HUDEP-2 (cell line): ENCODE measurements around the gene AHDC1.
A peak's percentile ranks its signal among the peaks of the same experiment; 100 is the strongest.

ENCODE experiments used
- DNase-seq, 76 experiments: peaks; one replicate each; lab custom pipeline; 2025; ENCODE audit not compliant: unreplicated experiment in 76 of 76; lab: John Stamatoyannopoulos, UW

The AHDC1 gene

GRCh38 chr1:27585684-27586083 is 18.3 kb downstream of the AHDC1 start:
- no peak for DNase-seq

GRCh38 chr1:27584453-27584852 is 19.5 kb downstream of the AHDC1 start:
- DNase-seq, result no peak

- no peak for DNase-seq
Observed at GRCh38 chr1:27583479-27583878, 20.5 kb downstream of the AHDC1 start.

- DNase-seq, result no peak
Observed at GRCh38 chr1:27581823-27582243, 22.1 kb downstream of the AHDC1 start.

- DNase-seq, result no peak
Observed at GRCh38 chr1:27577504-27578188, 26.3 kb downstream of the AHDC1 start.

- DNase-seq, result no peak
Observed at GRCh38 chr1:27576806-27577227, 27.1 kb downstream of the AHDC1 start.

- DNase-seq, result peak in 9 of 76 experiments; percentile 6 to 44 (median 15)
Observed at GRCh38 chr1:27575840-27576331, 28.1 kb downstream of the AHDC1 start.

GRCh38 chr1:27574871-27575831 is 28.8 kb downstream of the AHDC1 start:
- DNase-seq, result no peak

- DNase-seq, result no peak
Observed at GRCh38 chr1:27574001-27574781, 29.8 kb downstream of the AHDC1 start.

GRCh38 chr1:27572679-27573426 is 31.1 kb downstream of the AHDC1 start:
- DNase-seq, result no peak

GRCh38 chr1:27572019-27572678 is 31.8 kb downstream of the AHDC1 start:
- DNase-seq, result no peak

GRCh38 chr1:27571439-27572018 is 32.4 kb downstream of the AHDC1 start:
- DNase-seq, result no peak

- no peak for DNase-seq
Observed at GRCh38 chr1:27570784-27571183, 33.2 kb downstream of the AHDC1 start.

- DNase-seq, result peak in 5 of 76 experiments; percentile 9 to 20 (median 17)
Observed at GRCh38 chr1:27570356-27570755, 33.6 kb downstream of the AHDC1 start.

- DNase-seq, result no peak
Observed at GRCh38 chr1:27569506-27570291, 34.2 kb downstream of the AHDC1 start.

- DNase-seq, result no peak
Observed at GRCh38 chr1:27569088-27569460, 34.9 kb downstream of the AHDC1 start.

GRCh38 chr1:27568300-27569087 is 35.5 kb downstream of the AHDC1 start:
- peak in 75 of 76 experiments; percentile 27 to 97 (median 93) for DNase-seq

- DNase-seq, result no peak
Observed at GRCh38 chr1:27567971-27568299, 36.0 kb downstream of the AHDC1 start.
